Sciatic nerve (tissue), 2 donors: Measurements from ENCODE around the gene TNFRSF14. TPM values are rescaled to one million over a fixed set of nuclear protein-coding genes. Genes with fewer than 3 reads are reported as not detected.

ENCODE experiments used
- ATAC-seq: fragments of 200-7000 bp; cut with Tn5 transposase; one replicate; pipeline ENCODE4 v1.9.1; 2020; ENCODE audit warnings: mild to moderate bottlenecking, moderate library complexity
- DNase-seq: peaks from one replicate; pipeline ENCODE4 v3.0.0-alpha.2; 2020; ENCODE audit warnings: low spot score
- intact Hi-C: fragments of 100-400 bp; cut with DNase I; formaldehyde crosslinking; loops from one replicate; pipeline ENCODE4 v1.14.2; 2022
- total RNA-seq: library from RNA; stranded (reverse); fragmentation: NEBNext Ultra II Directional; extraction: Animal tissue kit (Norgen Biotek cat#: 25700); gene quantifications from one replicate; pipeline ENCODE4 v1.2.1, GENCODE V29; 2021
- donor health status: DM: no; HTN: no; CAD: no.
- donor health status: DM: no; HTN: no; CAD: no.

Gene TNFRSF14
- total RNA-seq, 1 donor from 2014 or later, result 73.3 TPM

- ATAC-seq (no peak), DNase-seq (no peak)
These were observed 48.8 kb downstream of the TNFRSF14 start for GRCh38 chr1:2604844-2605508.

GRCh38 chr1:2605509-2606395, 49.6 kb downstream of the TNFRSF14 start:
- no peak for ATAC-seq
- intact Hi-C loops, result no loop called here
- DNase-seq, result no peak

More at GRCh38 chr1:2604844-2605508, 48.8 kb downstream of the TNFRSF14 start:
- intact Hi-C loops, result no loop called here

DNA sequence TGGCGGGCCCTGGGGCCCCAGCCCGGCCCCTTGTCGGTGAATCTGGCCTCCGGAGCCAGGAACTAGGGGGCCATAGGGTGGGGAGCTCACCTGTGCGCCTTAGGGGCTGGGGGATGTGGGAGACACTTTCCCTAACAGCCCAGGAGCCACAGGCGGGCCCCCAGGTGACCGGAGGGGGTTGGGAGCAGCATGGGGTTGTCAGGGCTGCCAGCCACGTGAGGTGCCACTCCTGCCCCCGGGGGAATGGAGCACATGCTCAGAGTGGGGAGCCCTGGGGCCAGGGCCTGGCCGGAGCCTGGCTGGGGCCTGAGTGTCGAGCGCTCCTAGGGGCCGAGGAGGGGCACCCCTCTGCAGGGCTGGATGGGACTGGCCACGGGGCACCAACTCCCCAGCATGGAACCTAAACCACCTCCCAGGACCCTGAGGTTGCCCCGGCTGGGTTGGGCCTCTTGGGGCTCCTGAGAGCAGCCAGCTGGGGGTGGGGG, 50.3 kb downstream of the TNFRSF14 start:
- intact Hi-C loops, result no loop called here
- ATAC-seq, result no peak
- DNase-seq, result peak; percentile 52

DNA sequence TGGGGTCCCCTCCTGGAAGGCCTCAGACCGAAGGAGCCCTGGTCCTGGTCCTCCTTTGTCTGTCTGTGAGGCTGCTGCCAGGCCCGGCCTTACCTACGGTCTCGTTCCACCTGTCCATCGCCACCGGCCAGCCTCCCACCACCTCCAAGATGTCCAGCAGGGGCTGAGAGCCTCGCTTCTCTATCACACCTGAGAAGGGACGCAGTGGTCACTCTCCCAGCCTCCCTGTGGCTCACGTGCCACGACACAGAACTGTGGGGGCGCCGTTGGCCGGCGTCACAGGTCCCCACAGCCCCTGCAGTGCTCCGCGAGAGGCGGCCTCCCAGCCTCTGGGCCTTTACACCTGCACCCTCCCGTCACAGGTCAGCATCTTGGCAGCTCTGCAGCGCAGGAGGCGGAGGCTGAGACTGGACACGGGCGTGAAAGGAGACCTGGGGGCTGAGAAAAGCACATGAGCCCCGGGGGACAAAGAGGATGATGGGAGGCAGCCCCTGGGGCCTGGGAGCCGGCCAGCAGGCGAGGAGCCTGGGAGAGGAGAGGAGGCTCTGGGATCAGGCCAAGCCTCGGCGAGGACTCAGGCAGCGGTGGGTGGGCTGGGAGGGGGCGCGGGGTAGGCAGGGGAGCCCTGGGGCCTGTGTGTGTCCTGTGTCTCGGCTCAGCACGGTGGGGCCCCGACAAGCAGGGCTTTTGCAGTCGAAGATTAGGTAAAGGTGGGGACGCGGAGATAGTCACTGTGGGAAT, 50.9 kb downstream of the TNFRSF14 start:
- ATAC-seq, result no peak
- intact Hi-C loops, result no loop called here
- peak; percentile 54 for DNase-seq

DNA sequence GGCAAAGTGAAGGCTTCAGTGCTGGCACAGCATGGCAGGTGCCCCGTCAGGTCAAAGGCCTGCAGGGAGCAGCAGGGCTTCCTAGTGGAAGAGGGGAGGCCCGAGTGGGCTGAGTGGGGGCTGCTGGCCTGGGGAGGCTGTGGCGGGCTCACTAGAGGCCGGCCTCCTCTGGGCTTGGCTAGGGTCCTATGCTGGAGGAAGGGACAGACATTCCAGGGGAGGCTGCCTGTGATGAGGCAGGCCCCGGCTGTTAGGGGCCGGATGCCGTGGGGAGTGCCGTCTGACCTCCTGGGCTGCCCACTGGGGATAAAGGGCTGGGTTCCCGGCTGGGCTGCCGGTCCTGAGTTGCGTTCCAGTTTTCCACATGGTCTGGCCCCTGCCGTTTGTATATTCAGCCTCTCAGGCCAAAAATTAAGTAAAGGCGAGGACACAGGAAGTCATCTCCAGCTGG, 51.5 kb downstream of the TNFRSF14 start:
- ATAC-seq, result no peak
- intact Hi-C loops, result no loop called here
- DNase-seq, result peak; percentile 38

DNA sequence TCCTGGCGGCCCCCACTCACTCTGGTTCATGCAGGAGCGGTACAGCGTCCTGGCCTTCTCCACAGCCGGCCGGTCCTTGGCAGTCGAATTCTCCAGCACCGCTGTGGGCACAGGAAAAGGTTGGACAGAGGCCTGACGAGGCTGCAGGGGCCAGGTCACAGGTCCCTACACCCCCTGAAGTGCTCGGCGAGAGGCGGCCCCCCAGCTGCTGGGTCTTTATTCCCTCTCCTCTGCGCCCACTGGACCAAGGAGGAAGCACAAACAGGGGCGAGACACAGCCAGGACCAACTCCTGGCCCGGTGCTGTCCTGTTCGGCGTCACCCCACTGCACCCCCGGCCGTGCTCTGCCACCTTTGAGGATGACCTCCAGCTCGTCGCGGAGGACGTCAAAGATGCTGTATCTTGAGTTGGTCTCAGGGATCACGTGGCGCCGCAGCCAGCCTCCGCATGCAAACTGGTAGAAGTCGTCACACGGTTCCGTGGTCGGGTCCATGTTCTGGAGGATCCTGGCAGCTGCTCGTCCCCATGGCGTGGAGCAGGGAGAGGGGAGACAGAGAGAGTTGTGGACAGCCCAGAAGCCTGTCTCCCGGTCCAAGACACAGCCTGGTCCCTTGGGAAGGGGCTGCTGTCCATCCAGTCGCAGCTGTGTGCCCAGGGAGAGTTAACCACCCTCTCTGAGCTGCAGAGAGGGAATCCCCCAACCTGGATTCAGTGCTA, 53.3 kb downstream of the TNFRSF14 start:
- ATAC-seq (no peak), DNase-seq (peak; percentile 53)
- intact Hi-C loops, result no loop called here

DNA sequence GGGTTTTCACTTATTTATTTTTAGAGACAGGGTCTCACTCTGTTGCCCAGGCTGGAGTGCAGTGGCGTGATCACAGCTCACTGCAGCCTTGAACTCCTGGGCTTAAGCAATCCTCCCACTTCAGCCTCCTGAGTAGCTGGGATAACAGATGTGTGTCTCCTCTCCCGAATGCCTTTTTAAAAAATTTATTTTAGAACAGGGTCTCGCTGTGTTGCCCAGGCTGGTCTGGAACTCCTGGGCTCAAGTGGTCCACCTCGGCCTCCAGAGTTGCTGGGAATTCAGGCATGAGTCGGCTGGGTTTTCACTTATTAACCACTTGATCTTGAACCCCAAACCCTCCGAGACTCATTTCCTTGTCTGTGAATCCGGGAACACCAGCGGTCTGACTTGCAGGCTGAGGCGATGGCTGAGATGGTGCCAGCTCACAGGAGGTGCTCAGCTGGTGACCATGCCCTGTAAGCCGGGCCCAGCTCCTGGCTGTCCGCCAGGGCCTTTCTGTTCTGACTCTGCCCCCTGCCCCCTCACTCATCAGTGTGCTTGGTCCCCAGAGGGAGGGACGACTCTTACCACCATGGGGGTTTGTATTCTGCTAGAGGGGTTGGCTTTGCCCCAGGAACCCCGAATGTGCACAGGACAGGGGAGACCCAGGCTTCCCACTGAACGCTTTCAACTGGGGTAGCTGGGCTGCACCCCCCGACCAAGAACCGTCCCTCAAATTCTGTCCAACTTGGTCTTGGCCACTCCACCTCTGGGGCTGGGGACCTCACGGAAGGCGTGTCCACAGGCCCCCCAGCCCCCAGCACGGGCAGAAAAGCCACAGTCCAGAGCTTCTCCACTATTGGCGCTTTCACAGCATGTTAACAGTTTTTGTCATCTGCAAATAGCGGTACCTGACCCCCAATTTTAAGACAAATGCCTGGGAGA, 54.1 kb downstream of the TNFRSF14 start:
- ATAC-seq (no peak), DNase-seq (peak; percentile 57)
- intact Hi-C loops, result no loop called here

- peak; percentile 69 for ATAC-seq
- intact Hi-C loops, result no loop called here
- peak; percentile 70 for DNase-seq
These were observed 54.9 kb downstream of the TNFRSF14 start for GRCh38 chr1:2611031-2611501.

DNA sequence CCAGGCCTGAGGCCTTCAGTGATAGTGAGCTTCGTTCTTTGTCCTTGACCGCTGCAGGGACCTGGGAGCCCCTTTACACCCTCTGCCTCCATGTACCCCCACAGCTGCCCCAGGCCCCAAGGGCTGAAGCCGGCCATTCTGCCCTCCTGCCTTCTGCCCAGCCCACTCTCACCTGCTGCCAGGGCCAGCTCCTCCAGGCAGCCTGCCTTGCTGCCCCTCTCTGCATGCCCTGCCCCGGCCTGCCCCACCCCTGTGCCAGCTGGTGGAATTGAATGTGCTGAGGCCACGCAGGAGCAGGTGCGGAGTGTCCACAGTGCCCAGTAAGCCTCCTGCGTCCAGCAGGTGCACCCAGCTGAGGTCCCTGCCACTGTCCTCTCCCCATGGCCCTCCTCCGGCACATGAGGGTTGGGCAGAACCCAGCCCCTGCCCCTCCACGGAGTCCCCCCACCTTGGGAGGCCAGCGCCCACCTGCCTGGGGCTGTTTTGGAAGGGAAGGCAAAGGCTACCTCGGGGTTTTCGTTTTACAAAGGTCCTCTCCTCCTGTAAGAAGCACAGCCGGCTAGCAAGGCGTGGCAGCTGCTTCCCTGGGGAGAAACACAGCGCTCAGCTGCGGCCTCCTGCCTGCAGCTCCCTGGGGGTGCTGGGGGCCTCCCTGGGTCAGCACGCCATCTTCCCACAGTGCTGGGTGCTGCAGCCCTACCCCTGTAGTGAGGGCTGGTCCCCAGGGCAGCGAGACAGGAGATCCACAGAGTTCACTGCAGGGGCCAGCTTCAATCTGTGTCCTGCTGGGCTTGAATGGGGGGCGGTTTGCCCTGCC, 55.7 kb downstream of the TNFRSF14 start:
- no peak for ATAC-seq
- peak; percentile 45 for DNase-seq
- intact Hi-C loops, result no loop called here

GRCh38 chr1:2612591-2613365, 56.6 kb downstream of the TNFRSF14 start:
- ATAC-seq (no peak), DNase-seq (no peak)
- intact Hi-C loops, result no loop called here

Other genes with a start within 250 kb of the TNFRSF14 start
- 16.4 TPM for gene MORN1, start 164.8 kb upstream of the TNFRSF14 start, total RNA-seq
- 87.3 TPM for gene RER1, start 164.5 kb upstream of the TNFRSF14 start, total RNA-seq
- gene PEX10, start 143.8 kb upstream of the TNFRSF14 start, total RNA-seq, result 18.1 TPM
- gene PLCH2, start 80.1 kb upstream of the TNFRSF14 start, total RNA-seq, result 1.1 TPM
- 32.3 TPM for gene PANK4, start 29.8 kb upstream of the TNFRSF14 start, total RNA-seq
- gene HES5, start 26.1 kb upstream of the TNFRSF14 start, total RNA-seq, result 2.1 TPM
- 23.9 TPM for gene PRXL2B, start 30.4 kb downstream of the TNFRSF14 start, total RNA-seq
- gene MMEL1, start 76.6 kb downstream of the TNFRSF14 start, total RNA-seq, result 1.7 TPM
- gene TTC34, start 245.3 kb downstream of the TNFRSF14 start, total RNA-seq, result 1.4 TPM